ENCODE measurements around the gene FBN1. TPM values are rescaled to one million over a fixed set of nuclear protein-coding genes. Genes with fewer than 3 reads are reported as not detected.

FBN1 gene
- total and polyA plus RNA-seq, 2 of the 13 experiments (the other 11 are each of a cell fraction or from before 2014, with no cell fraction given): 1.5 to 3.0 TPM

GRCh38 chr15:48391950-48392349, 253.6 kb downstream of the FBN1 start:
- Histone ChIP-seq H3K9ac (ENCODE audit: insufficient read depth, low read depth, low read length) (no peak overlapping the region), H2AFZ (ENCODE audit: low read length) (no peak overlapping the region), H3K4me3 (replicated peaks in 1 of 3; ENCODE audit: insufficient read depth in 1 of 3, low read depth in 2 of 3, low read length in 3 of 3) (no peak overlapping the region), H3K27ac (ENCODE audit: extremely low read length, insufficient read depth, low read length) (no peak overlapping the region), H4K20me1 (ENCODE audit: insufficient read depth, low read length) (no peaks in the 10 kb centered on the region), H3K27me3 (ENCODE audit: control insufficient read depth in 1 of 2, insufficient read depth in 2 of 2, low read length in 2 of 2) (0 out of 5 replicates have a peak, but pooled peaks cover 2 to 3% of the 10 kb centered on the region in 2 experiments), H3K36me3 (replicated peaks in 1 of 2; ENCODE audit: control insufficient read depth in 1 of 2, insufficient read depth in 2 of 2, low read length in 2 of 2) (no peaks in the 10 kb centered on the region), H3K4me1 (ENCODE audit: insufficient read depth, low read length) (no peaks in the 10 kb centered on the region), H3K79me2 (ENCODE audit: insufficient read depth, low read length) (no peaks in the 10 kb centered on the region), H3K4me2 (ENCODE audit: low read depth, low read length) (no peak overlapping the region), H3K9me3 (ENCODE audit: low read length) (no peaks in the 10 kb centered on the region)
- TF ChIP-seq ZFP82 (CRISPR knock-in tag; IDR thresholded peaks at IDR 0.05; ENCODE audit: borderline replicate concordance) (no peak), ZNF484 (CRISPR knock-in tag; IDR thresholded peaks at IDR 0.05; ENCODE audit: borderline replicate concordance, low read depth) (no peak), POLR2G (IDR thresholded peaks at IDR 0.05; ENCODE audit: low read depth, low read length) (no peak), SNAI1 (CRISPR knock-in tag; IDR thresholded peaks at IDR 0.05; ENCODE audit: borderline replicate concordance) (no peak), IRF1 (CRISPR knock-in tag; IDR thresholded peaks at IDR 0.05; ENCODE audit: low read depth) (no peak), ZNF562 (CRISPR knock-in tag; IDR thresholded peaks at IDR 0.05; ENCODE audit: borderline replicate concordance) (no peak), MED1 (CRISPR knock-in tag; IDR thresholded peaks at IDR 0.05) (no peak), RFX1 (IDR thresholded peaks at IDR 0.05) (no peak), ADNP (CRISPR knock-in tag; IDR thresholded peaks at IDR 0.05) (no peak), MXD1 (CRISPR knock-in tag; IDR thresholded peaks at IDR 0.05) (no peak), PTBP1 (IDR thresholded peaks at IDR 0.05; ENCODE audit: low read depth, low read length, poor library complexity, severe bottlenecking) (no peak), ZNF800 (CRISPR knock-in tag; IDR thresholded peaks at IDR 0.05) (no peak), NAIF1 (CRISPR knock-in tag; IDR thresholded peaks at IDR 0.05; ENCODE audit: borderline replicate concordance) (no peak)
- intact Hi-C loops (cut with micrococcal nuclease; ENCODE audit: unreplicated experiment) (no loop called here), in situ Hi-C loops (cut with HindIII; ENCODE audit: extremely low pct_ligation_motif_present, low pct_unique_long_range_greater_than_20kb) (no loop called here)
- FAIRE-seq (no peak), ATAC-seq (no peak), DNase-seq (ENCODE audit: low spot score) (no peak)
- BruUV-seq (replicated peaks): no TSS peak
- ChIA-PET CTCF (ENCODE audit: low intra/inter-chr PET ratio, low total read pairs) (no interaction called here), POLR2A (no interaction called here)
- WGBS (ENCODE audit: low lambda C conversion rate): 64% methylated on average over 2 of the region's 2 CpGs
